CD4-positive, alpha-beta T cell treated with Interferon gamma for 1 hour (primary cell): ENCODE measurements around the gene NEUROD6.

Experiments used
- DNase-seq: peaks from one replicate; pipeline ENCODE4 v3.0.0-alpha.2; 2020

NEUROD6 gene

DNA sequence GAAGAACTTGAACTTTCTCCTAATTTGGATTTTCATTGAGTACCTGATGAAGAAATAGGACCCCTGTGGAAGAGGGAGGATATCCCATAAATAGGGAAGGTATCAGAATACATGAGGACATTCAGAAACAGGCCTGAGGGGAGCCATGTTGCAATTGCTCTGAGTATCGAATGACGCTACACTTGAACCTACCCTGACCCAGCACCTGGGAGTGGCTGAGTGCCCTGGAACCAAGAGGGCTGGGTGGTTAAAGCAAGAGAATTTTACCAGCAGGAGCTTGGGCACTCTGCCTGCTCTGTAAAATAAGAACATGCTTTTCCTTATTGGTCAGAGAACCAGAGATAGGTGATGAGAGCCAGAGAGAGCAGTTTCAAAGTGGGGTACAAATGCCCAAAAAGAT, 7.2 kb downstream of the NEUROD6 start:
- DNase-seq, result no peak

DNA sequence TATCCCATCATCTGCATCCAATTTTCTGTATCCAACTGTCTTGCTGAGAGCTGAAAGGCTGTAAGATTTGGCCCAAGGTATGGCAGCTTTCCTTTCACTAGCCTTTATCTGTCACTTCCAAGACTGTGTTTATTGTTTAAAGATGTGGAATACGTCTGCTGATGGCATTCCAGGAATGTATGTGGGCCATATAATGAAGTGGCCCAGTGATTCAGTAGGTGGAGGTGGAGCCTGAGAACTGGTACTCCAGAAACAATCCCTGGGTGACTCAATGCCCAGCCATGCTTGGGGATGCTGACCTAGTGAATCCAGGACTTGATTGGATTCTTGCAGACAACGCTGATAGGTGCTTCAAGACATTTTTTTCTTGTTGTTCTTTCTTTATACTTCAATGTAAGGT, 13.5 kb downstream of the NEUROD6 start:
- no peak for DNase-seq

DNA sequence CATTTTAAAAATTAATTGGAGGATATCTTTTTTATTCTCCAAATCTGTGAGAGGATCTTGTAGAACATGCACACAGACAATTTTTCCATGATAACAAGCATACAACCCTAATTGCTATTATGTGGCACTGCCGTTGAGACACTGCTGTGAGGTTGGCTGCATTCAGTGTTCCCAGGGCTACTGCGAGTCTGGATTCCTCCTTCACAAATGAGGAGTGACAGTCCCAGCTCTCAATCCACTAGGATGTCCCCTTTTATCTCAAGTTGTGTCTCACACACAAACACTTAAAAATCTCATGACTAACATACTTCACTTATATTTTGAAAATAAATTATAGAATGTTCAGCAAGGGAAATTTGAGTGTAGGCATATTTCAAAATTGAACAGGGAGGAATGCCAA, 14.1 kb downstream of the NEUROD6 start:
- DNase-seq, result no peak

DNA sequence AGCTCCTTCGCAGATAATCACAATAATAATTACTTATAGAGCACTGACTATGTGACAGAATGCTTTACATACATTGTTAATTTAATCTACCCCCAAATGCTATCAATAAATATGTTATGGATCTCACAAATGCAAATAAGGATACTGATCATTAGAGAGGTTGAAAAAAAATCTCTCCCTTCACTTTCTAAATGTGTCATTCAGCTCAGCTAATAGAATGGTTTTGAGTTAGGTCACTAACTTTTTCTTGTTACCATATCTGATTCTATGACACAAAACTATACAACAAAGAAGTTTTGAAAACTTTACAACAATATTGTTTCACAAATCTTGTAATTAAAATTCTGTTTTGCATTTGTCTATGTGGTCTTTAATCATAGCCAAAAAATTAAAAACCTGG, 17.4 kb downstream of the NEUROD6 start:
- no peak for DNase-seq

DNA sequence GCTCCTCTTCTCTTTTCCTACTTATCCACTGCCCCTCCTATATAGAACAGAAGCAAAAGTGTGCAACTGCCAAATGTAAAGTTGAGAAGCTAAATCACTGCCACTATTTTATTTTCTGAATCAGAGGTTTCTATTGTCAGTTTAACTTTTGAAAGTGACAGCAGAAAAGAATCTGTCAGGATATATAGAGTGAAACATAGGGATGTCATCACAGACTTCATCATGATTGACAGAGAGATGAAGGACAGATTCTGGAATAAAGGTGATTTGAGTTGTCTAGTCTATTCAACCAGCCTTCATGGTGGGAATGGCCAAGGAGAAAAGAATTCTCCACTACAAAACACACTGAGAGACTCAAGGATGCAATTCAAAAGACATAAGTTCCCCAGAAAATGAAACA, 19.9 kb downstream of the NEUROD6 start:
- no peak for DNase-seq

DNA sequence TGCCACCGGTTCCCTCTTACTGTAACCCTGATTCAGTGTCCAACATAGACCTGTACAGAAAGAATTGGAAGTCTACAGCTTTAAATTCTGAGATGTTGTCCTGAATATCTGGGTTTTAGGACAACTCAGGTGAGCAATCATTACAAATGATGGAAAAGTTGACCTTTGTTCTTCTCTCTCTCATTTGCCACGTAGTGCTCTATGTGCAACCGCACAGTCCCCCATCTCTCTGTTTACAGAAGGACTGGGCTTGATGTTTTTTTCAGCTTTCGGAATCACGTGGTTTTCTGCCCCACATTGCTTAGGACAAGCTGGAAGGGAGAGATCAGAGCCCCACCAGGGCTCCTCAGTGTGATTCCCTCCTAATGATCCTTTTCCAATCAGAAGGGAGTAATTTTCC, 22.2 kb downstream of the NEUROD6 start:
- DNase-seq, result no peak

DNA sequence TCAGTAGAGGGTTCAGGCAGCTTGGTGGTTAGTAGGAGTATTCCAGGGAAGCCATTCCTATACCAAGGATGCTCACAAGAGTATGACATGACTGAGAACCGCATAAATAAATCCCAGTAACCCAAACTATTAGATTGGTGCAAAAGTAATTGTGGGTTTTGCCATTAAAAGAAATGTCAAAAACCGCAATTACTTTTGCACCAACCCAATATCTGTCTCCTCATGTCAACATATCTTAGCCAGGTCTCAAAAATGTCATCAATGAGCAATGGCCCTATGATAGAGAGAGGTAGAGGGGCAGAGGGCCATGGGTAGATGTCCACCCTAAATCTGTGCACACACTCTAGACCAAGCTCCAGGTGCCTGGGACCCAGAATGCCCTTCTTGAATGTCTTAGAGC, 23.6 kb downstream of the NEUROD6 start:
- DNase-seq, result no peak

DNA sequence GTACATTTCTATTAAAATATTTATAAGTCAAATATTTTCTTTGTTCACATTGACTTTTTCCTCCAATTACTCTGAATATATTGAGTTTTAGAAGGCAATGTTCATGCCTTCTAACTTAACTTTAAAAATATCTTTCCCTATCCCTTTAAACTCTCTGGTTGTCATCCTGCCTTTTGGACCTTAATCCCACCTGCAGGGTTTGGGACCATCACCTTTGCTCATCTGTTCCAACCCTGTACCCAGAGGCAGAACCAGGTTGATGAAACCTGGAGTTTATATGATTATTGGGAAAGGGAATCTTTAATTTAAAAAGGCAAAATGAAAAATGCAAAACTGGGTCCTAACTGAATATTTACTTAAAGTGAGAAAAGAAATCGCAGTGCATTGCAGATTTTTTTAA, 24.8 kb downstream of the NEUROD6 start:
- DNase-seq, result no peak

DNA sequence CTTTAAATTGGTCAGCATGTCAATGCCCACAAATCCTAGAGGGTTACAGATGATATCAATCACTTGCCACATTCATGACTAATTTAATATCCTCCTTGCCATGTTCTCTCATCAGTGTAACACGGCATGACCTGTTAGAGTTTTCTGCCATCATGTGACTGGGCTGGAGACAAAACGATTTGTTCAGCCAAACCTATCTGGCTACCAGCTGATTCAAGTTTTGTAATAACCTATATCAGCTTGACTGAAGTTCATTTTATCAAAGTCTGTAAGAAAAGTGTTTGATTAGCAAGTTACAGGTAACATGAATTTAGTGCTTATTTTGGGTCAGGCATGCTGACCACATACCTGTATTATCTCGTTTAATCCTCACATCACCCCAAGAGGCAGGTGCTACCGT, 25.7 kb downstream of the NEUROD6 start:
- DNase-seq, result no peak

DNA sequence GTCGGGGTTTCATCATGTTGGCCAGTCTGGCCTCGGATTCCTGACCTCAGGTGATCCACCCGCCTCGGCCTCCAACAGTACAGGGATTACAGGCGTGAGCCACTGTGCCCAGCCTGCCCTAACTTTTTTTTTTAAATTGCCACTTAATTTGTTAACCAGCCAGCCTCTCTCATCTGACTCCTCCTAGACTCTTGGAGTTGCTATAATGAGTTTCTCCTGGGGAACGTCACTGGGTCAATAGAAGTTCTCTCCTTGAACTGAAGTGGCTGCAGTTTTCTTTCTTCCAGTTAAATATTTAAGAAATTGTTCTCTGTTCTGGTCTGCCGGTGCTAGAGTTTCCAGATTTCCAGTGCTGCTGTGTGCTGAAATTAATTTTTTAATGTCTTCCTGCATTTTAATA, 27.6 kb downstream of the NEUROD6 start:
- DNase-seq, result no peak

DNA sequence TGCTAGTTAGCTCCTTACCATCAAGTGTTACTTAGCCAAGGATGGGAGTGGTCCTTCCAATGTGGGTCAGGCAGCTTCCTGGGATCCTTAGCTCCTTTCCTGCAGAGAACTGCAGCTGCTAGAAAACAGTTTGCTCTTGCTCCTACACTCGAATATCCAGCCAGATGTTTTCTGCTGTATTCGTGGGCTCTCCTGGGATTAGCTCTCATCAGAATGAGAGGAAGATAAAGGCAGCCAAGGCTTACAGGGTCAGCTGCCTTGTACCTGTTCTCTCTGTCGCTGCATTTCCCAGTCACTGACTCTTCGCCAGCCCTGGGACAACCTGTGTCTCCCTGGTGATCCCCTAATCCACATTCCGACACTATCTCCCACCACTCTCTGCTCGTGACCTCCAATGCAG, 29.0 kb downstream of the NEUROD6 start:
- DNase-seq, result no peak

DNA sequence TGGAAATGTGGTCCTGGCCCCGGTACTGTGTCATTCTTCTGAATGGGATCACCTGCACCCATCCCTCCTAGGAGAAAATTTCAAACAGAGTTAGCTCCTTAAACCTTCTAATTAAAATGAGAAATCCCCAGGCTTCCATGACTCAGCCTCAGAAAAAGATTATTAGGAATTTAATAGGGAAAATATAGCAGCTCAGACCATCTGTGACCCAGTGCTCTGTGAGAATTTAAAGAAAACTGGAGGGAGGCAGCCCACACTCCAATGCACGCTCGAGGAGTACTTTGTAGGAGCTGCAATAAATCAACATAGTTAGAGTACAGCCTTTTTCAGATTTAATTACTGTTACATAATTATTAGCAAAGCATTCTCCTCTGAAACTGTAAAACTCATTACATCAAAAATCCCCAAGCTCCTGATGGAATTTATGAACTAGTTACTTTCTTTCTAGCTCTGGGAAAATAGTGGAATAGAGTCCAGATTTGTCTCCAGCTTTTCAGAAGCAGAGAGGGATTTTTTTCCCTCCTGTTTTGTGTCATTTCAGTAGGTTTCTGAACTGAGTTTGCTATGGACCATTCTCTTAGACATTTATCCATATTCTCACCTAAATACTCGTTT, 30.1 kb downstream of the NEUROD6 start:
- DNase-seq, result no peak

DNA sequence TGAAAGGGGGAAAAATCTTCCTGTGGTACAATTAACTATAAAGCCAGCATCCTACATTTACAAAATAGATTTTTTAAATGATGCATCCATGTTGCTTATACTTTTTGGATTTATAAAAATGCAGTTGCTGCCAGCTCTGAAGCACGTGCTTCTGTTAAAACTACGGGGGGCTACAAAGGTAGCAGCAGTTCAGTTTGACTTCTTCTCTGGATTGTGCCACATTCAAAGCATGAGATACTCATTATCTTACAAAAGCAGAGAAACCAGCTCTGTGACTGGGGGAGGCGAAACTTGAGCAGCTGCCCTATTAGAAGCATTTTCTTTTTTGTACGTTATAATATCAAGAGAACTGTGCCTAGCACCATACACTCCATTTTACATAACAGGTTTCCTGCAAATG, 31.1 kb downstream of the NEUROD6 start:
- DNase-seq, result no peak

DNA sequence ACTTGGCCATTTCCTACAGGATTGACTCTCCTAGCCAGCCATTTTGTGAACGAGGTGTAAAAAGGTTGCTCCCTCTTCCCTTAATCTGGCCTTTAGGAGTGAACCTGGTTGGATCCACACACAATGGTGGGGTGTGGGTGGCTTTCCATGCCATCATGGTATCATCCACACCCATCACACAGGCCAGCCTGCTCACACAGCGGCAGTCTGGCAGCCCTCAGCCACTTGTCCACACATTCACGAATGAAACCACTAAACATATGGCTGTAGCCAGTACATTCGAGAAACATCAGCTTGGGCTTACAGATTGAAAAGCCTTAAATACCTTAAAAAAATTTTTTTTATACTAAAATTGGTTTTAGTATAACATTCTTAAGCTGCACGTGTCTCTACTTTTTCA, 31.9 kb downstream of the NEUROD6 start:
- DNase-seq, result no peak

DNA sequence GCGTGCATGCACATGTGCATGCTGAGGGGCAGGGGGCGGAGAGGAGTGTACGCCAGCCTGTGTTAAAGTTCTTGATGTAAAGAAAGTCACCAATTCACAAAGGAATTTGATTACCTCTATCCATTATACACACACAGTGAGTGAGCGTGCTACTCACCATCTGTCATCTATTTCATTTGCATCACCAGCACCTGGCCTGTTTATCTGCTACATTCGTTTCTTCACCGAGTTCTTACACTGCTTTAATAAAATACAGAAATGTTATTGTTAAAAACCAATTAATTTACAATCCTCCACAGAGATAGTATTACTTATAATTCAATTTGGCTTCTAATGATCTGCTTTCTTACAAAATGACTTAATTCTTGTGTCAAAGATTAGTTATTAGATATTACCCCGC, 32.6 kb downstream of the NEUROD6 start:
- DNase-seq, result no peak

DNA sequence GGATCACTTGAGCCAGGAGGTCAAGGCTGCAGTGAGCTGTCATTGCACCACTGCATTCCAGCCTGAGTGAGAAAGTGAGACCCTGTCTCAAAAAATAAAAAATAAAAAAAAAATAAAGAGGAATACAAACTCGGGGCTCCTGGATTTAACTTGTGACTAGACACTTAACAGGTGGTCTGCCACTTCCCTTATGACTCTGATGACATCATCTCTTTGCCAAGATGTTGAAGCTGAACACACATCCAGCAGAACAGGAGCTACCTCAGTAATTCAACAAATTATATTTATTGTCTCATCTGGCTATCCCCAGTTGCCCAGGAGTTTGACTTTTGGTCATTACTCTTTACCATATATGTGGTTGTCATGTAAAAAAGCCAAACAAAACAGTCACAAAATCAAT, 35.3 kb downstream of the NEUROD6 start:
- DNase-seq, result no peak

DNA sequence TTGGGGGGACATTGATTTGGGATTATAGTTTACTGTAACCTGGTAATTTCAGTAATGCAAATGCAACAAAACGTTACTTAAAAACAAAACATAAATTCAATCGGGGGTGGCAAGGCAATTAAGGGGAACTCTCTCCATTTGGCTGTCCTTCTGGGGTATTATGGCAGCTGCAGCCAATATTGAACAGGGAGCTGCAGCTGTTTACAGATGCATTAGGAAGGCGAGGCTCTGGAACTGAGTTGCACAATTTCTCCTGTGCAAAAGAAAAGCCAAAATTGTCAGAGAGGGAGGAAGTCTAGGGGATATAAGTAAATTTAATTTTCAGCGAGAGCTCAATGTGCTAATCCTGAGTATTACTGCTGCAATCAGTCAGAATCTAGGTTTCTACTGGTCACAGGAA, 36.1 kb downstream of the NEUROD6 start:
- no peak for DNase-seq

DNA sequence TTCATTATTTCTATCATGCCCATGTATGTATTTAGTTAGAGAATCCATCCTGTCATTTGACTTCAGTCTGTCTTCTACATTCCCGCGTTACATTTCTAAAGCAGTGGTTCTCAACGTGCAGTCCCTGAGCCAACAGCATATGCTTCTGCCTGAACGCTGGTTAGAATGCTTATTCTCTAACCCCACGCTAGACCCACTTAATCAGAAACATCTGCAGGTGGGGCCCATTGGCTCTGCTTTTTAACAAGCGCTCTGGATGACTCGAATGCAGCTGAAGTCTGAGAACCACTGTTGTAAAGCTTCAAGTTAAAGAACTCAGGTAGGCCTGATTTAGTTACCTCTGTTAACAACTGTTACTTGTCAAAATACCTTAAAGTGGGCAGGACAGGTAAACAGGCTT, 38.2 kb downstream of the NEUROD6 start:
- no peak for DNase-seq

DNA sequence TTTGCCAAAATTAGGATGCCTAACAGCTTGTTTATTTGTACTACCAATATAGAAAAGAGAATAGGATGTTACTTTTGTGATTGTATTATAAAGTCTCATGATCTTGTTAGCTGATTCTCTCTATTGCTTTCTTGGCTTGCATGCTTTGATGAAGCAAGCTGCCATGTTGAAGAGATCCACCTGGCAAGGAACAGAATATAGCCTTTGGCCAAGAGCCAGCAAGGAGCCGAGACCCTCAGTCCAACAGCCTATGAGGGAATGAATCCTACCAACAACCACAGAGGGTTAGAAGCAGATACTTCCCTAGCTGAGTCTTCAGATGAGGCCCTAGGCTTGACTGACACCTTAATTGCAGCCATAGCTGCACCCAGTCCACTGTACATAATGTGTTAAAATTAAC, 41.2 kb downstream of the NEUROD6 start:
- DNase-seq, result no peak

DNA sequence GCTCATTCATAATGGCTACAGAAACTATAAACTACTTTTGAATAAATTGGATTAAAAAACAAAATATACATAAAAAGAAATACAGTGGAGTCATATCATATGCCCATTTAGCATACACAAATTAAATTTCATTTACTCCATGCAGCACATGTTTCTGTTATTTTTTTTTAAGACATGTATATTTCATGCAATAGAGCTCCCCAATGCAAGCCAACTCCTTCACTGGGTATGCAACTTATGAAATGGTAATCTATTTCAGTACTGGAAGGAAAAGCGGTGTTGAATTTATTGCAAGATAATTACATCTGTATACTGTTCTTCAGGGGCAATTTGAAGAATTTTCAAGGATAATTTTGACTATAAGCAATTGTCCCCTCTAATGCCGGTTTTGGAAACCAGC, 49.9 kb downstream of the NEUROD6 start:
- DNase-seq, result no peak
